K562 (cell line): ENCODE data around the gene HNRNPU. TPM values are rescaled to one million over a fixed set of nuclear protein-coding genes. Genes with fewer than 3 reads are reported as not detected.

ENCODE experiments used
- ATAC-seq: fragments of 200-7000 bp; cut with Tn5 transposase; 3 replicates; pipeline ENCODE4 v1.9.1; 2020; ENCODE audit warnings: moderate library complexity
- BruUV-seq: library from RNA; stranded (reverse); fragments of 400-500 nt; replicated peaks from 2 replicates; lab custom pipeline; 2021; lab: Mats Ljungman, UMichigan
- CTCF ChIA-PET: fragments of 300-600 bp; formaldehyde crosslinking; extraction: SDS; loops from one replicate; lab custom pipeline; 2021; ENCODE audit warnings: low intra/inter-chr PET ratio; lab: Yijun Ruan, JAX
- POLR2A ChIA-PET: fragments of 300-600, 350-650 bp; sonication (Branson Sonifier 250); formaldehyde crosslinking; extraction: SDS; loops from one replicate; lab custom pipeline; 2021; ENCODE audit warnings: antibody characterized with exemption, inconsistent platforms; lab: Yijun Ruan, JAX
- DNase-seq, 4 experiments: peaks; one replicate each; pipeline versions ENCODE4 v3.0.0 to v3.0.0-alpha.2; 2011 to 2018; ENCODE audit warnings: low spot score in 3 of 4, mixed read lengths in 3 of 4; ENCODE audit errors: extremely low read depth in 1 of 4
- FAIRE-seq: peaks from 2 replicates; lab custom pipeline; 2011; peaks lifted over from hg19 to GRCh38; lab: Jason Lieb, UNC
- H2AFZ ChIP-seq: 2 replicates; pipeline ENCODE4 v1.6.0; 2011; ENCODE audit warnings: low read depth, low read length, control low read depth, inconsistent platforms
- H3K27ac ChIP-seq: fragments of 200-600 bp; 3 replicates; pipeline ENCODE4 v1.8.0; 2011; ENCODE audit warnings: low read depth, mild to moderate bottlenecking, control low read depth, inconsistent platforms, low read length, moderate library complexity, mixed read lengths; ENCODE audit errors: extremely low read depth
- H3K27me3 ChIP-seq, 2 experiments: fragments of 300-600 bp in 1 of 2; 2 replicates in 1 of 2; 3 replicates in 1 of 2; pipeline versions ENCODE4 v1.6.0 to v1.8.0; 2011; ENCODE audit warnings: inconsistent platforms in 2 of 2, low read length in 2 of 2, mild to moderate bottlenecking in 1 of 2, mixed read lengths in 1 of 2, moderate library complexity in 1 of 2; ENCODE audit not compliant: control insufficient read depth in 2 of 2, insufficient read depth in 2 of 2
- H3K36me3 ChIP-seq: fragments of 300-600 bp; 3 replicates; pipeline ENCODE4 v1.8.0; 2011; ENCODE audit warnings: mild to moderate bottlenecking, low read length, inconsistent platforms; ENCODE audit not compliant: control insufficient read depth, insufficient read depth
- H3K4me1 ChIP-seq, 2 experiments: fragments of 200-600 bp in 1 of 2; replicated peaks in 1 of 2; 2 replicates in 1 of 2; 3 replicates in 1 of 2; pipeline versions ENCODE4 v1.5.1 to v1.8.0; 2011; ENCODE audit warnings: inconsistent platforms in 2 of 2, low read length in 2 of 2, mild to moderate bottlenecking in 1 of 2, mixed read lengths in 1 of 2, moderate library complexity in 1 of 2; ENCODE audit not compliant: control insufficient read depth in 2 of 2, insufficient read depth in 2 of 2
- H3K4me2 ChIP-seq: 2 replicates; pipeline ENCODE4 v1.6.1; 2011; ENCODE audit warnings: low read length, control low read depth, inconsistent platforms, mixed read lengths; ENCODE audit not compliant: insufficient read depth
- H3K4me3 ChIP-seq: fragments of 200-600 bp; sonication (generic), shearing (Covaris generic); 2 replicates; pipeline ENCODE4 v1.5.1; 2016; ENCODE audit warnings: control low read depth, inconsistent platforms
- H3K79me2 ChIP-seq: fragments of 200-600 bp; 3 replicates; pipeline ENCODE4 v1.8.0; 2011; ENCODE audit warnings: low read length, inconsistent platforms; ENCODE audit not compliant: control insufficient read depth, insufficient read depth
- H3K9ac ChIP-seq, 2 experiments: 2 replicates each; pipeline versions ENCODE4 v1.6.0 to v1.6.1; 2011; ENCODE audit warnings: low read depth in 2 of 2, low read length in 2 of 2, control low read depth in 1 of 2, inconsistent platforms in 1 of 2, mild to moderate bottlenecking in 1 of 2, mixed read lengths in 1 of 2; ENCODE audit not compliant: insufficient read depth in 1 of 2
- H3K9me1 ChIP-seq: one replicate; pipeline ENCODE4 v1.6.0; 2011; ENCODE audit warnings: inconsistent platforms, mild to moderate bottlenecking, low read length, moderate library complexity; ENCODE audit not compliant: control insufficient read depth, insufficient read depth
- H3K9me3 ChIP-seq: replicated peaks from 2 replicates; pipeline ENCODE4 v1.5.1; 2011; ENCODE audit warnings: low read depth, low read length, inconsistent platforms; ENCODE audit not compliant: control insufficient read depth, insufficient read depth
- H4K20me1 ChIP-seq: replicated peaks from 2 replicates; pipeline ENCODE4 v1.6.1; 2011; ENCODE audit warnings: low read length, inconsistent platforms, mixed read lengths; ENCODE audit not compliant: control insufficient read depth, insufficient read depth
- BRF2 ChIP-seq: IDR thresholded peaks from 3 replicates; pipeline ENCODE4 v1.6.1; 2011; ENCODE audit warnings: borderline replicate concordance, mild to moderate bottlenecking; ENCODE audit not compliant: insufficient read length, insufficient read depth
- CBFA2T3 ChIP-seq: fragments of 450-650 bp; IDR thresholded peaks from 2 replicates; pipeline ENCODE4 v1.6.1; 2017
- DMBX1 ChIP-seq: fragments of 250-450 bp; sonication (Bioruptor Pico); IDR thresholded peaks from 2 replicates; pipeline ENCODE4 v1.8.0; 2022; ENCODE audit warnings: inconsistent platforms, mild to moderate bottlenecking, moderate library complexity, borderline replicate concordance
- FOXA1 ChIP-seq: fragments of 450-650 bp; IDR thresholded peaks from 2 replicates; pipeline ENCODE4 v1.6.1; 2016; ENCODE audit warnings: mild to moderate bottlenecking, borderline replicate concordance
- FUS ChIP-seq: fragments of 200-400 bp; formaldehyde crosslinking; optimal IDR thresholded peaks from 2 replicates; pipeline ENCODE3; 2017; ENCODE audit warnings: low read depth, low read length
- KLF1 ChIP-seq: fragments of 450-650 bp; IDR thresholded peaks from 2 replicates; pipeline ENCODE4 v1.6.1; 2016; ENCODE audit warnings: missing genetic modification characterization, missing compliant biosample characterization
- PHF20 ChIP-seq: fragments of 450-650 bp; IDR thresholded peaks from 2 replicates; pipeline ENCODE4 v1.6.1; 2018; ENCODE audit not compliant: partially characterized antibody
- POLR2AphosphoS2 ChIP-seq: IDR thresholded peaks from 2 replicates; pipeline ENCODE4 v1.6.1; 2012; ENCODE audit warnings: low read length, improper control_type of control experiment
- POLR2G ChIP-seq: fragments of 200-400 bp; formaldehyde crosslinking; IDR thresholded peaks from 2 replicates; pipeline ENCODE4 v1.6.1; 2017; ENCODE audit warnings: low read depth, mild to moderate bottlenecking, antibody characterized with exemption, low read length, moderate library complexity
- RB1 ChIP-seq: fragments of 450-650 bp; IDR thresholded peaks from 2 replicates; pipeline ENCODE4 v1.6.1; 2017; ENCODE audit warnings: low read depth, mild to moderate bottlenecking
- RBFOX2 ChIP-seq: fragments of 200-400 bp; formaldehyde crosslinking; IDR thresholded peaks from 2 replicates; pipeline ENCODE4 v1.6.1; 2017; ENCODE audit warnings: low read depth, mild to moderate bottlenecking, low read length, moderate library complexity
- U2AF1 ChIP-seq: fragments of 200-400 bp; formaldehyde crosslinking; optimal IDR thresholded peaks from 2 replicates; pipeline ENCODE3; 2017; ENCODE audit warnings: mild to moderate bottlenecking, low read depth, low read length, moderate library complexity
- ZFP30 ChIP-seq: fragments of 250-450 bp; sonication (Bioruptor Pico); IDR thresholded peaks from 2 replicates; pipeline ENCODE4 v1.8.0; 2022; ENCODE audit warnings: moderate library complexity, mild to moderate bottlenecking, inconsistent platforms, borderline replicate concordance
- WGBS: fragments of 100-300 bp; shearing (Covaris generic); methylation state at CpG from one replicate; pipeline ENCODE4 v1.1.6; 2016; ENCODE audit warnings: low coverage, mixed read lengths; ENCODE audit not compliant: insufficient coverage; ENCODE audit errors: missing lambda C conversion rate; 5-methylcytosine and 5-hydroxymethylcytosine counted together
- in situ Hi-C: fragments of 300-500 bp; cut with MboI; formaldehyde crosslinking; loops from 4 replicates; pipeline ENCODE4 v1.15.0; 2018; ENCODE audit warnings: inconsistent platforms, mixed read lengths
- intact Hi-C: fragments of 100-400 bp; cut with micrococcal nuclease; formaldehyde crosslinking; loops from 2 replicates; pipeline ENCODE4 v1.14.2; 2022
- polyA plus RNA-seq, 8 experiments: library from polyadenylated mRNA; depleted of rRNA in 4 of 8; stranded (reverse) in 5 of 8; unstranded in 3 of 8; fragments of >200 nt; fragmentation: Nextera tagmentation in 2 of 8; fragmentation: Illumina TruSeq in 1 of 8; extraction: Ambion mirVana in 2 of 8; extraction: Trizol in 1 of 8; gene quantifications; 2 replicates each; pipeline versions ENCODE4 v1.2.1 to v1.2.3, GENCODE V29; 2011 to 2014; ENCODE audit warnings: inconsistent platforms in 1 of 8, missing spikeins in 1 of 8
- total RNA-seq, 7 experiments: library from RNA; depleted of rRNA in 6 of 7; stranded (reverse); fragments of >200 nt in 6 of 7; fragmentation: Illumina TruSeq in 2 of 7; extraction: Trizol in 2 of 7; gene quantifications; 2 replicates each; pipeline versions ENCODE4 v1.2.1 to v1.2.3, GENCODE V29; 2011 to 2021; ENCODE audit warnings: low replicate concordance in 1 of 7
- TF ChIP-seq, protein P1 (sequence below): fragments of 250-450 bp; sonication (Bioruptor Pico); IDR thresholded peaks from 2 replicates; pipeline ENCODE4 v1.4.0; 2020

HNRNPU gene
- total and polyA plus RNA-seq, 9 of the 15 experiments (the other 6 are each of a cell fraction or from before 2014, with no cell fraction given), result 159 to 777 (median 577) TPM

- Histone ChIP-seq H3K79me2 (peaks cover 48% of the 10 kb centered on the region), H3K36me3 (peaks cover 99% of the 10 kb centered on the region), H3K9me1 (no peaks in the 10 kb centered on the region), H3K9me3 (no peaks in the 10 kb centered on the region), H3K4me2 (no peak overlapping the region), H3K27ac (no peak overlapping the region), H3K4me1 (peaks cover 0 to 5% of the 10 kb centered on the region in 2 experiments; a peak in 2 of 5 replicates), H3K4me3 (no peak overlapping the region), H4K20me1 (peaks cover 8% of the 10 kb centered on the region), H2AFZ (no peak overlapping the region), H3K27me3 (no peaks in the 10 kb centered on the region), H3K9ac (no peak overlapping the region)
- in situ Hi-C loops, result no loop called here
- 90% methylated on average over 13 of the region's 13 CpGs for WGBS
- FAIRE-seq (no peak), DNase-seq (no peak), ATAC-seq (peak; percentile 1; the same call in 1 of the 3 replicates)
- no TSS peak for BruUV-seq
- ChIA-PET CTCF (no interaction called here), POLR2A (interaction anchor here (1.0 to 24.0 kb wide), 3 partner anchors 1 to 198 kb away, joined by 5 to 485 read pairs (median 485); partner anchors contain the start of genes COX20 and HNRNPU)
- intact Hi-C loops, result no loop called here
- TF ChIP-seq, protein P1, sequence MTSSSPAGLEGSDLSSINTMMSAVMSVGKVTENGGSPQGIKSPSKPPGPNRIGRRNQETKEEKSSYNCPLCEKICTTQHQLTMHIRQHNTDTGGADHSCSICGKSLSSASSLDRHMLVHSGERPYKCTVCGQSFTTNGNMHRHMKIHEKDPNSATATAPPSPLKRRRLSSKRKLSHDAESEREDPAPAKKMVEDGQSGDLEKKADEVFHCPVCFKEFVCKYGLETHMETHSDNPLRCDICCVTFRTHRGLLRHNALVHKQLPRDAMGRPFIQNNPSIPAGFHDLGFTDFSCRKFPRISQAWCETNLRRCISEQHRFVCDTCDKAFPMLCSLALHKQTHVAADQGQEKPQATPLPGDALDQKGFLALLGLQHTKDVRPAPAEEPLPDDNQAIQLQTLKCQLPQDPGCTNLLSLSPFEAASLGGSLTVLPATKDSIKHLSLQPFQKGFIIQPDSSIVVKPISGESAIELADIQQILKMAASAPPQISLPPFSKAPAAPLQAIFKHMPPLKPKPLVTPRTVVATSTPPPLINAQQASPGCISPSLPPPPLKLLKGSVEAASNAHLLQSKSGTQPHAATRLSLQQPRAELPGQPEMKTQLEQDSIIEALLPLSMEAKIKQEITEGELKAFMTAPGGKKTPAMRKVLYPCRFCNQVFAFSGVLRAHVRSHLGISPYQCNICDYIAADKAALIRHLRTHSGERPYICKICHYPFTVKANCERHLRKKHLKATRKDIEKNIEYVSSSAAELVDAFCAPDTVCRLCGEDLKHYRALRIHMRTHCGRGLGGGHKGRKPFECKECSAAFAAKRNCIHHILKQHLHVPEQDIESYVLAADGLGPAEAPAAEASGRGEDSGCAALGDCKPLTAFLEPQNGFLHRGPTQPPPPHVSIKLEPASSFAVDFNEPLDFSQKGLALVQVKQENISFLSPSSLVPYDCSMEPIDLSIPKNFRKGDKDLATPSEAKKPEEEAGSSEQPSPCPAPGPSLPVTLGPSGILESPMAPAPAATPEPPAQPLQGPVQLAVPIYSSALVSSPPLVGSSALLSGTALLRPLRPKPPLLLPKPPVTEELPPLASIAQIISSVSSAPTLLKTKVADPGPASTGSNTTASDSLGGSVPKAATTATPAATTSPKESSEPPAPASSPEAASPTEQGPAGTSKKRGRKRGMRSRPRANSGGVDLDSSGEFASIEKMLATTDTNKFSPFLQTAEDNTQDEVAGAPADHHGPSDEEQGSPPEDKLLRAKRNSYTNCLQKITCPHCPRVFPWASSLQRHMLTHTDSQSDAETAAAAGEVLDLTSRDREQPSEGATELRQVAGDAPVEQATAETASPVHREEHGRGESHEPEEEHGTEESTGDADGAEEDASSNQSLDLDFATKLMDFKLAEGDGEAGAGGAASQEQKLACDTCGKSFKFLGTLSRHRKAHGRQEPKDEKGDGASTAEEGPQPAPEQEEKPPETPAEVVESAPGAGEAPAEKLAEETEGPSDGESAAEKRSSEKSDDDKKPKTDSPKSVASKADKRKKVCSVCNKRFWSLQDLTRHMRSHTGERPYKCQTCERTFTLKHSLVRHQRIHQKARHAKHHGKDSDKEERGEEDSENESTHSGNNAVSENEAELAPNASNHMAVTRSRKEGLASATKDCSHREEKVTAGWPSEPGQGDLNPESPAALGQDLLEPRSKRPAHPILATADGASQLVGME (CRISPR knock-in tag), result no peak
- peak; percentile 62 for TF ChIP-seq POLR2G
- TF ChIP-seq KLF1, result no peak
- TF ChIP-seq FUS, result peak; percentile 17
- TF ChIP-seq RBFOX2, result peak; percentile 35; the same call in 1 of the 2 replicates
- TF ChIP-seq BRF2, result no peak
- TF ChIP-seq DMBX1 (CRISPR knock-in tag), result no peak
- no peak for TF ChIP-seq PHF20
- TF ChIP-seq POLR2AphosphoS2, result peak; percentile 77; the same call in 1 of the 2 replicates
- no peak for TF ChIP-seq FOXA1
- no peak for TF ChIP-seq CBFA2T3
- TF ChIP-seq RB1, result no peak
- no peak for TF ChIP-seq ZFP30
- no peak for TF ChIP-seq U2AF1
These were observed 19.9 kb downstream of the HNRNPU start for GRCh38 chr1:244844155-244845121.
